ENCODE results near the gene CUL9.

CUL9 gene

GRCh38 chr6:43186706-43187105, 4.7 kb downstream of the CUL9 start:
- peaks cover 13% of the 10 kb centered on the region for H3K4me1 ChIP-seq (ENCODE audit: control insufficient read depth, insufficient read depth, low read length)
- no peak for DNase-seq (ENCODE audit: low read depth)
- H3K4me3 ChIP-seq (ENCODE audit: low read length), result no peak overlapping the region
- H3K9ac ChIP-seq (ENCODE audit: low read length), result no peak overlapping the region
- H3K9me3 ChIP-seq (ENCODE audit: control insufficient read depth, low read length), result no peaks in the 10 kb centered on the region
- peaks cover 45% of the 10 kb centered on the region for H3K36me3 ChIP-seq (ENCODE audit: control insufficient read depth, insufficient read depth, low read length, severe bottlenecking)
- H3K27me3 ChIP-seq (replicated peaks; ENCODE audit: control insufficient read depth, insufficient read depth, low read length), result no peaks in the 10 kb centered on the region

- Histone ChIP-seq H3K4me3 (ENCODE audit: low read length) (no peak overlapping the region), H3K36me3 (ENCODE audit: control insufficient read depth, insufficient read depth, low read length, severe bottlenecking) (peaks cover 45% of the 10 kb centered on the region), H3K27me3 (replicated peaks; ENCODE audit: control insufficient read depth, insufficient read depth, low read length) (no peaks in the 10 kb centered on the region), H3K9ac (ENCODE audit: low read length) (no peak overlapping the region), H3K4me1 (ENCODE audit: control insufficient read depth, insufficient read depth, low read length) (peaks cover 7% of the 10 kb centered on the region), H3K9me3 (ENCODE audit: control insufficient read depth, low read length) (no peaks in the 10 kb centered on the region)
- DNase-seq (ENCODE audit: low read depth), result no peak
Observed at GRCh38 chr6:43187821-43188220, 5.8 kb downstream of the CUL9 start.

DNA sequence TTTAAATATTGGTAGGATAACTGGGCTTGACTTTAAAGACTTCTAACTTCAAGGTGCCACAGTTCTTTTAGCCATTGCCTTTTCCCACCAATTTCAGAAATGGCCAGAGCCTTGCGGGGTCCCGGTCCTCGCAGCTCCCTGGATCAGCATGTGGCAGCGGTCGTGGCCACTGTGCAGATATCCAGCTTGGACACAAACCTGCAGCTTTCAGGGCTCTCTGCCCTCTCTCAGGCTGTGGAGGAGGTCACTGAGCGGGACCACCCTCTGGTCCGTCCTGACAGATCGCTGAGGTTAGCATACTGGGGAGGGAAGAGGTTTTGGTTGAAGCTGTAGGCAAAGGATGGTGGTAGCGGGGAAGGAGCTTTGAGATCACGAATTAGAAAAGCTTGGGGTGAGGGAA, 6.4 kb downstream of the CUL9 start:
- no peak overlapping the region for H3K9ac ChIP-seq (ENCODE audit: low read length)
- no peaks in the 10 kb centered on the region for H3K27me3 ChIP-seq (replicated peaks; ENCODE audit: control insufficient read depth, insufficient read depth, low read length)
- H3K4me3 ChIP-seq (ENCODE audit: low read length), result no peak overlapping the region
- H3K4me1 ChIP-seq (ENCODE audit: control insufficient read depth, insufficient read depth, low read length), result peaks cover 1% of the 10 kb centered on the region
- no peak for DNase-seq (ENCODE audit: low read depth)
- H3K36me3 ChIP-seq (ENCODE audit: control insufficient read depth, insufficient read depth, low read length, severe bottlenecking), result peaks cover 45% of the 10 kb centered on the region
- H3K9me3 ChIP-seq (ENCODE audit: control insufficient read depth, low read length), result no peaks in the 10 kb centered on the region

GRCh38 chr6:43189776-43190304, 7.8 kb downstream of the CUL9 start:
- no peaks in the 10 kb centered on the region for H3K27me3 ChIP-seq (replicated peaks; ENCODE audit: control insufficient read depth, insufficient read depth, low read length)
- H3K36me3 ChIP-seq (ENCODE audit: control insufficient read depth, insufficient read depth, low read length, severe bottlenecking), result peaks cover 49% of the 10 kb centered on the region
- no peaks in the 10 kb centered on the region for H3K4me1 ChIP-seq (ENCODE audit: control insufficient read depth, insufficient read depth, low read length)
- no peak overlapping the region for H3K4me3 ChIP-seq (ENCODE audit: low read length)
- DNase-seq (ENCODE audit: low read depth), result no peak
- H3K9me3 ChIP-seq (ENCODE audit: control insufficient read depth, low read length), result no peaks in the 10 kb centered on the region
- H3K9ac ChIP-seq (ENCODE audit: low read length), result no peak overlapping the region

DNA sequence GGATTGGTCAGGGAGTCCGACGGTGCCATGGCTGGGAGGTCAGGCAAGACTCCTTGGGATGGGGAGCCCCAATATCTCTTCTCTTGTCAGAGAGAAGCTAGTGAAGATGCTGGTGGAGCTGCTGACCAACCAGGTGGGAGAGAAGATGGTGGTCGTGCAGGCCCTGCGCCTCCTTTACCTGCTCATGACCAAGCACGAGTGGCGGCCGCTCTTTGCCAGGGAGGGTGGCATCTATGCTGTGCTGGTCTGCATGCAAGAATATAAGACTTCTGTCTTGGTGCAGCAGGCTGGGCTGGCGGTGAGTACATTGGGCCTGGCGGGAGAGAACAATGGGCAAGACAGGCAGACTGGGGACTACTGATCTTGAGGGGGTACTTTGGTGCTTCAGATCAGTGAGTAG, 10.9 kb downstream of the CUL9 start:
- H3K9ac ChIP-seq (ENCODE audit: low read length), result no peak overlapping the region
- no peak for DNase-seq (ENCODE audit: low read depth)
- peaks cover 44% of the 10 kb centered on the region for H3K36me3 ChIP-seq (ENCODE audit: control insufficient read depth, insufficient read depth, low read length, severe bottlenecking)
- H3K4me3 ChIP-seq (ENCODE audit: low read length), result no peak overlapping the region
- no peaks in the 10 kb centered on the region for H3K4me1 ChIP-seq (ENCODE audit: control insufficient read depth, insufficient read depth, low read length)
- H3K27me3 ChIP-seq (replicated peaks; ENCODE audit: control insufficient read depth, insufficient read depth, low read length), result no peaks in the 10 kb centered on the region
- H3K9me3 ChIP-seq (ENCODE audit: control insufficient read depth, low read length), result no peaks in the 10 kb centered on the region

DNA sequence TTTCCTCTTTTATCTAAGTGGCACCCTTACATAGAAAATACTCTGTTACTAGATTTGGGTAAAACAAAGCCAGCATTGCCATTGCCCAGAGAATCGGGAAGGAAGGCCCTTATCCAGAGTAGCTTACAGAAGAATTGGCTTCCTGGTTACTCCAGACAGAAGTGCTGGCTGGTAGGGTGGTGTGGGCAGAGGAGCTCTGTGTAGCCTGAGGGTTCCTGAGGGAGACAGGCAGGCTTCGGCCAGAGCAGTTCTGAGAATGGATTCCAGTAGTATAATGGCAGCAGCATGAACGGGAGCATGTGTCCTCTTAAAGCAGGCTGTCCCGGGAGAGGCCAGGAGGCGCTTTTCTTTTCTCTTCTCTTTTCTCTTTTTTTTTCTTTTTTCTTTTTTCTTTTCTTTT, 11.9 kb downstream of the CUL9 start:
- H3K27me3 ChIP-seq (replicated peaks; ENCODE audit: control insufficient read depth, insufficient read depth, low read length), result no peaks in the 10 kb centered on the region
- H3K9me3 ChIP-seq (ENCODE audit: control insufficient read depth, low read length), result no peaks in the 10 kb centered on the region
- H3K4me1 ChIP-seq (ENCODE audit: control insufficient read depth, insufficient read depth, low read length), result no peaks in the 10 kb centered on the region
- no peak overlapping the region for H3K4me3 ChIP-seq (ENCODE audit: low read length)
- H3K9ac ChIP-seq (ENCODE audit: low read length), result no peak overlapping the region
- peaks cover 43% of the 10 kb centered on the region for H3K36me3 ChIP-seq (ENCODE audit: control insufficient read depth, insufficient read depth, low read length, severe bottlenecking)
- DNase-seq (ENCODE audit: low read depth), result no peak

- H3K4me1 ChIP-seq (ENCODE audit: control insufficient read depth, insufficient read depth, low read length), result no peaks in the 10 kb centered on the region
- no peaks in the 10 kb centered on the region for H3K27me3 ChIP-seq (replicated peaks; ENCODE audit: control insufficient read depth, insufficient read depth, low read length)
- H3K9ac ChIP-seq (ENCODE audit: low read length), result no peak overlapping the region
- no peaks in the 10 kb centered on the region for H3K9me3 ChIP-seq (ENCODE audit: control insufficient read depth, low read length)
- no peak overlapping the region for H3K4me3 ChIP-seq (ENCODE audit: low read length)
- peaks cover 48% of the 10 kb centered on the region for H3K36me3 ChIP-seq (ENCODE audit: control insufficient read depth, insufficient read depth, low read length, severe bottlenecking)
- no peak for DNase-seq (ENCODE audit: low read depth)
Observed at GRCh38 chr6:43196337-43196736, 14.3 kb downstream of the CUL9 start.

- Histone ChIP-seq H3K4me3 (ENCODE audit: low read length) (no peak overlapping the region), H3K4me1 (ENCODE audit: control insufficient read depth, insufficient read depth, low read length) (peaks cover 3% of the 10 kb centered on the region), H3K36me3 (ENCODE audit: control insufficient read depth, insufficient read depth, low read length, severe bottlenecking) (peaks cover 50% of the 10 kb centered on the region), H3K9me3 (ENCODE audit: control insufficient read depth, low read length) (no peaks in the 10 kb centered on the region), H3K27me3 (replicated peaks; ENCODE audit: control insufficient read depth, insufficient read depth, low read length) (no peaks in the 10 kb centered on the region), H3K9ac (ENCODE audit: low read length) (no peak overlapping the region)
- no peak for DNase-seq (ENCODE audit: low read depth)
Observed at GRCh38 chr6:43199912-43200311, 17.9 kb downstream of the CUL9 start.

GRCh38 chr6:43200541-43200940, 18.5 kb downstream of the CUL9 start:
- Histone ChIP-seq H3K9me3 (ENCODE audit: control insufficient read depth, low read length) (no peaks in the 10 kb centered on the region), H3K36me3 (ENCODE audit: control insufficient read depth, insufficient read depth, low read length, severe bottlenecking) (peaks cover 50% of the 10 kb centered on the region), H3K9ac (ENCODE audit: low read length) (no peak overlapping the region), H3K4me1 (ENCODE audit: control insufficient read depth, insufficient read depth, low read length) (peaks cover 4% of the 10 kb centered on the region), H3K4me3 (ENCODE audit: low read length) (no peak overlapping the region), H3K27me3 (replicated peaks; ENCODE audit: control insufficient read depth, insufficient read depth, low read length) (no peaks in the 10 kb centered on the region)
- DNase-seq (ENCODE audit: low read depth), result no peak

GRCh38 chr6:43202451-43202850, 20.5 kb downstream of the CUL9 start:
- H3K36me3 ChIP-seq (ENCODE audit: control insufficient read depth, insufficient read depth, low read length, severe bottlenecking), result peaks cover 45% of the 10 kb centered on the region
- H3K27me3 ChIP-seq (replicated peaks; ENCODE audit: control insufficient read depth, insufficient read depth, low read length), result no peaks in the 10 kb centered on the region
- DNase-seq (ENCODE audit: low read depth), result no peak
- H3K9me3 ChIP-seq (ENCODE audit: control insufficient read depth, low read length), result peaks cover 5% of the 10 kb centered on the region
- H3K4me3 ChIP-seq (ENCODE audit: low read length), result no peak overlapping the region
- H3K9ac ChIP-seq (ENCODE audit: low read length), result no peak overlapping the region
- H3K4me1 ChIP-seq (ENCODE audit: control insufficient read depth, insufficient read depth, low read length), result peaks cover 4% of the 10 kb centered on the region

DNA sequence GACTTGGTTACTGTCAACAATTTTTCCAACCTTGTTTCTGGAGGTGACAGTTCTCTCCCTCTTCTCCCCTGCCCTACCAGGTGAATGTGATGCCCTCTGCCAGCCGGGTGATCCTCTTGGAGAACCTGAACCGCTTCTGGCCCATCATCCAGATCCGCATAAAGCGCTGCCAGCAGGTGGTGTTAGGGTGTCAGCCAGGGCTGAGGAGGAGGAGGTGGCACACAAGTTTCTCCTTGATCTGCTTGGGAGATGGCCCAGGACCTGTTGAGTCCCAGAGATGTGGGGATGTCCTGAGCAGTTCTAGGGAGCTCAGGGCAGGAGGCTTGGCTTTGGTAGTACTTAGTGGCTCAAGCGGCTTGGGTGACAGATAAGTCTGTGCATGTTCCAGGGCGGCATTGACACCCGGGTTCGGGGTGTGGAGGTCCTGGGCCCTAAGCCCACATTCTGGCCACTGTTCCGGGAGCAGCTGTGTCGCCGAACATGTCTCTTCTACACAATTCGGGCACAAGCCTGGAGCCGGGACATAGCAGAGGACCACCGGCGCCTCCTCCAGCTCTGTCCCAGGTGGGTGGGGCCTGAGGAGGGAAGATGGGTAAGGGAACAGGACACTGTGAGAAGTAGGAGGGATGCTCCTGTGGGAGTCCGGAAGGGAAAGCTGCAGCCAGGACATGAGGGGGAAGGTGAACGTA, 21.2 kb downstream of the CUL9 start:
- Histone ChIP-seq H3K36me3 (ENCODE audit: control insufficient read depth, insufficient read depth, low read length, severe bottlenecking) (peaks cover 38% of the 10 kb centered on the region), H3K9me3 (ENCODE audit: control insufficient read depth, low read length) (peaks cover 5% of the 10 kb centered on the region), H3K9ac (ENCODE audit: low read length) (no peak overlapping the region), H3K4me1 (ENCODE audit: control insufficient read depth, insufficient read depth, low read length) (peaks cover 4% of the 10 kb centered on the region), H3K27me3 (replicated peaks; ENCODE audit: control insufficient read depth, insufficient read depth, low read length) (no peaks in the 10 kb centered on the region), H3K4me3 (ENCODE audit: low read length) (no peak overlapping the region)
- DNase-seq (ENCODE audit: low read depth), result no peak

- peaks cover 5% of the 10 kb centered on the region for H3K9me3 ChIP-seq (ENCODE audit: control insufficient read depth, low read length)
- no peak overlapping the region for H3K9ac ChIP-seq (ENCODE audit: low read length)
- peaks cover 4% of the 10 kb centered on the region for H3K4me1 ChIP-seq (ENCODE audit: control insufficient read depth, insufficient read depth, low read length)
- DNase-seq (ENCODE audit: low read depth), result no peak
- H3K36me3 ChIP-seq (ENCODE audit: control insufficient read depth, insufficient read depth, low read length, severe bottlenecking), result peaks cover 33% of the 10 kb centered on the region
- H3K27me3 ChIP-seq (replicated peaks; ENCODE audit: control insufficient read depth, insufficient read depth, low read length), result no peaks in the 10 kb centered on the region
- H3K4me3 ChIP-seq (ENCODE audit: low read length), result no peak overlapping the region
Observed at GRCh38 chr6:43203718-43204095, 21.7 kb downstream of the CUL9 start.
